NCI-H2227 (cell line): Measurements from ENCODE around the gene MFSD6L.

Experiments used
- DNase-seq: peaks from one replicate; lab custom pipeline; 2025; ENCODE audit not compliant: unreplicated experiment; lab: John Stamatoyannopoulos, UW

The MFSD6L gene

GRCh38 chr17:8747742-8748141 lies 51.4 kb downstream of the MFSD6L start:
- DNase-seq = no peak
